DOHH2 (cell line): ENCODE results near the gene POLE3.

ENCODE experiments used
- CTCF ChIP-seq: fragments of 200-600 bp; sonication (generic); IDR thresholded peaks from one replicate; pipeline ENCODE4 v1.5.1; 2014; ENCODE audit warnings: antibody characterized with exemption, mild to moderate bottlenecking, low read depth, low read length; ENCODE audit not compliant: poor library complexity, severe bottlenecking
- EZH2phosphoT487 ChIP-seq: fragments of 200-600 bp; sonication (generic); IDR thresholded peaks from 2 replicates; pipeline ENCODE4 v1.6.1; 2017; ENCODE audit warnings: borderline replicate concordance, mild to moderate bottlenecking, antibody characterized with exemption, low read length, moderate library complexity, mixed read lengths

GRCh38 chr9:113390192-113390960, 20.1 kb downstream of the POLE3 start:
- no peak for TF ChIP-seq CTCF
- no peak for TF ChIP-seq EZH2phosphoT487
